DOHH2 (cell line): ENCODE measurements around the gene AHNAK.

Experiments used
- H3F3A ChIP-seq: fragments of 200-600 bp; sonication (generic), shearing (Covaris generic); 2 replicates; pipeline ENCODE4 v1.6.0; 2016; ENCODE audit warnings: antibody characterized with exemption, mild to moderate bottlenecking; ENCODE audit not compliant: control insufficient read depth, insufficient read depth
- H3K27ac ChIP-seq: fragments of 200-600 bp; sonication (generic); 2 replicates; pipeline ENCODE4 v1.5.1; 2014; ENCODE audit warnings: low read depth, mild to moderate bottlenecking, low read length, moderate library complexity
- H3K27me3 ChIP-seq: fragments of 200-600 bp; sonication (generic); 2 replicates; pipeline ENCODE4 v1.6.1; 2014; ENCODE audit warnings: mild to moderate bottlenecking, low read length, mixed read lengths; ENCODE audit not compliant: control insufficient read depth
- H3K36me3 ChIP-seq: fragments of 200-600 bp; sonication (generic); 2 replicates; pipeline ENCODE4 v1.6.1; 2014; ENCODE audit warnings: mild to moderate bottlenecking, low read length, moderate library complexity, mixed read lengths; ENCODE audit not compliant: control insufficient read depth
- H3K4me1 ChIP-seq: fragments of 200-600 bp; sonication (generic); 2 replicates; pipeline ENCODE4 v1.6.1; 2014; ENCODE audit warnings: mild to moderate bottlenecking, low read length, mixed read lengths; ENCODE audit not compliant: control insufficient read depth
- H3K4me2 ChIP-seq: fragments of 200-600 bp; sonication (generic); 2 replicates; pipeline ENCODE4 v1.6.0; 2014; ENCODE audit warnings: mild to moderate bottlenecking, low read length, moderate library complexity
- H3K4me3 ChIP-seq: fragments of 200-600 bp; sonication (generic); 2 replicates; pipeline ENCODE4 v1.5.1; 2014; ENCODE audit warnings: mild to moderate bottlenecking, low read length, mixed read lengths
- H3K79me2 ChIP-seq: fragments of 200-600 bp; sonication (generic); 2 replicates; pipeline ENCODE4 v1.6.1; 2014; ENCODE audit warnings: mild to moderate bottlenecking, low read length, mixed read lengths; ENCODE audit not compliant: control insufficient read depth
- H3K9me2 ChIP-seq: fragments of 200-600 bp; sonication (generic); replicated peaks from 2 replicates; pipeline ENCODE4 v1.6.1; 2014; ENCODE audit warnings: mild to moderate bottlenecking, low read length, mixed read lengths; ENCODE audit not compliant: control insufficient read depth
- H3K9me3 ChIP-seq: fragments of 200-600 bp; sonication (generic); 2 replicates; pipeline ENCODE4 v1.6.1; 2014; ENCODE audit warnings: antibody characterized with exemption, low read length, mixed read lengths; ENCODE audit not compliant: control insufficient read depth, insufficient read depth
- H4K20me1 ChIP-seq: fragments of 200-600 bp; sonication (generic); 2 replicates; pipeline ENCODE4 v1.6.0; 2014; ENCODE audit warnings: low read depth, mild to moderate bottlenecking, antibody characterized with exemption, low read length, moderate library complexity; ENCODE audit not compliant: control insufficient read depth, insufficient read depth
- EZH2phosphoT487 ChIP-seq: fragments of 200-600 bp; sonication (generic); IDR thresholded peaks from 2 replicates; pipeline ENCODE4 v1.6.1; 2017; ENCODE audit warnings: borderline replicate concordance, mild to moderate bottlenecking, antibody characterized with exemption, low read length, moderate library complexity, mixed read lengths
- TF ChIP-seq, protein P1 (sequence below): fragments of 200-600 bp; sonication (generic); IDR thresholded peaks from one replicate; pipeline ENCODE4 v1.5.1; 2014; ENCODE audit warnings: antibody characterized with exemption, mild to moderate bottlenecking, low read depth, low read length; ENCODE audit not compliant: poor library complexity, severe bottlenecking

The AHNAK gene

DNA sequence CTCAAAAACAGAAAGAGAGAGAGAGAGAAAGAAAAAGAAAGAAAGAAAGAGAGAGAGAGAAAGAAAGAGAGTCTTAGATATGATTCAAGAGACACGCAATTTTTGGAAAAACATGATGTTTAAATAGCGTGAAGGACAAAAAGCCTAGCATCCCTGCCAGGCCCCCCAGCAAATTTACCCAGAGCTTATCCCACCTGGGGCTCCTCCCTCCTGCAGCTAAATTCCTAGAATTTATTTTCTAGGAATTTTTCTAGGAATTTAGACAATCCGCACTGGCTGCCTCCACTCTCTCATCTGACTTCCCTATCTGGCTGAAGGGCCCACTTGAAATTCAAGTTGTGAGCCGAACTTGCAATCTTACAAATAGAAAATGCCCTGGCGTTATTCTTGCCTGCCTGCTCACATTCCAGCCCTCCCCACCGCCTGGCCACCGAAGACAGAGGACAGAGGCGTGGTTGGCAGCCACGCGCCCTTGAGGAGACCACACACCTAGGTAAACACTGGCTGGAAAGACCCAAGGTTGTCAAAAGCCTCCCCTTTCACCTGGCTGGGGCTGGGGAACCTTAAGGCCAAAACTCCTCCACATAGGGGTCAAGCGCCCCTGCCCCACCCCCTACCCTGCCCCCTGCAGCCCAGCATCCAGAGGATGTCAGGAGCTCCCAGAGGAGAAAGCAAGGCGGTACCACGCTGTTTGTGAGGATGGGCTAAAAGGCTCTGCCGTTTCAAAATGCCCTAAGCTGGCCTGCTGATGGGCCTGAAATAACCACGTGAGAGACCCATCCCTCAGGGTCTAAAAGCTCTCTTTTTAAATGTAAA lies 42.2 kb downstream of the AHNAK start:
- no peaks in the 10 kb centered on the region for H4K20me1 ChIP-seq
- H3K79me2 ChIP-seq: no peaks in the 10 kb centered on the region
- H3K27me3 ChIP-seq: peaks cover 19% of the 10 kb centered on the region
- no peaks in the 10 kb centered on the region for H3K36me3 ChIP-seq
- no peaks in the 10 kb centered on the region for H3K9me2 ChIP-seq
- H3K4me3 ChIP-seq: no peak overlapping the region
- no peak for TF ChIP-seq EZH2phosphoT487
- TF ChIP-seq, protein P1, sequence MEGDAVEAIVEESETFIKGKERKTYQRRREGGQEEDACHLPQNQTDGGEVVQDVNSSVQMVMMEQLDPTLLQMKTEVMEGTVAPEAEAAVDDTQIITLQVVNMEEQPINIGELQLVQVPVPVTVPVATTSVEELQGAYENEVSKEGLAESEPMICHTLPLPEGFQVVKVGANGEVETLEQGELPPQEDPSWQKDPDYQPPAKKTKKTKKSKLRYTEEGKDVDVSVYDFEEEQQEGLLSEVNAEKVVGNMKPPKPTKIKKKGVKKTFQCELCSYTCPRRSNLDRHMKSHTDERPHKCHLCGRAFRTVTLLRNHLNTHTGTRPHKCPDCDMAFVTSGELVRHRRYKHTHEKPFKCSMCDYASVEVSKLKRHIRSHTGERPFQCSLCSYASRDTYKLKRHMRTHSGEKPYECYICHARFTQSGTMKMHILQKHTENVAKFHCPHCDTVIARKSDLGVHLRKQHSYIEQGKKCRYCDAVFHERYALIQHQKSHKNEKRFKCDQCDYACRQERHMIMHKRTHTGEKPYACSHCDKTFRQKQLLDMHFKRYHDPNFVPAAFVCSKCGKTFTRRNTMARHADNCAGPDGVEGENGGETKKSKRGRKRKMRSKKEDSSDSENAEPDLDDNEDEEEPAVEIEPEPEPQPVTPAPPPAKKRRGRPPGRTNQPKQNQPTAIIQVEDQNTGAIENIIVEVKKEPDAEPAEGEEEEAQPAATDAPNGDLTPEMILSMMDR: no peak
- no peaks in the 10 kb centered on the region for H3F3A ChIP-seq
- no peaks in the 10 kb centered on the region for H3K4me1 ChIP-seq
- H3K9me3 ChIP-seq: no peaks in the 10 kb centered on the region
- H3K27ac ChIP-seq: no peak overlapping the region
- H3K4me2 ChIP-seq: no peak overlapping the region

DNA sequence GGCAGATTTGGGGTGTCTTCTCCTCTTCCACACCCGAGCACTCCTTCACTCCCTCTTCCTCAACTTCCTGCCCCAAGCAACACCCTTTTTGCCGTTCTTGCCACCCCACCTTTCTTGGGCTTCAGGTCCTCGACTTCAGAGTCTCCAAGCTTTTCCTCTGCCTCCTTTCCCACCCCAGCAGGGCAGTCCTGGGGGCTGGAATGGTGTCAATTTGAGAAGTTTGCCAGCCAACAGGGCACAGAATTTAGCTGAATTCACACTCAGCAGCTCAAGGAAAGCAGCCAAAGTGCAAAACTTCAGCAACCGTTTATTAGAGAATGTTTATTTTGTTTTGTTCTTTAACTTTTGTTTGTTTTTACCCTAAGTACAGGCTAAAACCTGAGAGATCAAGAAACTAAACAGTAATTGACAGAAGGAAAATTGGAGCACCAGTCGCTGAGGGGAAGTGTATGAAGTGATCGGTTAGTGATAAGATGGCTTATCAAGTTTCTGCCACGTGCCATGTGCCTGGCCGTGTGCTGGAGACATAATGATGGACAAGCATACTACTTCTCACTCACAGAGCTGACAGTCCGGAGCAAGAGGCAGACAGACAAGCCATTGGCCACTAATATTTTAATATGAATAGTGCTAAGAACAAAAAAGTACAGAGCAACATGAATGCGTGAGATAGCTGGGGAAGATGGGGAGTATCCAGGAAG lies 44.4 kb downstream of the AHNAK start:
- no peaks in the 10 kb centered on the region for H3K9me2 ChIP-seq
- H3K27me3 ChIP-seq: peaks cover 13% of the 10 kb centered on the region
- H3K4me1 ChIP-seq: no peaks in the 10 kb centered on the region
- TF ChIP-seq EZH2phosphoT487: no peak
- TF ChIP-seq, protein P1: no peak
- no peaks in the 10 kb centered on the region for H3K79me2 ChIP-seq
- no peak overlapping the region for H3K27ac ChIP-seq
- H4K20me1 ChIP-seq: no peaks in the 10 kb centered on the region
- no peaks in the 10 kb centered on the region for H3F3A ChIP-seq
- no peaks in the 10 kb centered on the region for H3K36me3 ChIP-seq
- H3K4me3 ChIP-seq: no peak overlapping the region
- H3K9me3 ChIP-seq: no peaks in the 10 kb centered on the region
- H3K4me2 ChIP-seq: no peak overlapping the region

DNA sequence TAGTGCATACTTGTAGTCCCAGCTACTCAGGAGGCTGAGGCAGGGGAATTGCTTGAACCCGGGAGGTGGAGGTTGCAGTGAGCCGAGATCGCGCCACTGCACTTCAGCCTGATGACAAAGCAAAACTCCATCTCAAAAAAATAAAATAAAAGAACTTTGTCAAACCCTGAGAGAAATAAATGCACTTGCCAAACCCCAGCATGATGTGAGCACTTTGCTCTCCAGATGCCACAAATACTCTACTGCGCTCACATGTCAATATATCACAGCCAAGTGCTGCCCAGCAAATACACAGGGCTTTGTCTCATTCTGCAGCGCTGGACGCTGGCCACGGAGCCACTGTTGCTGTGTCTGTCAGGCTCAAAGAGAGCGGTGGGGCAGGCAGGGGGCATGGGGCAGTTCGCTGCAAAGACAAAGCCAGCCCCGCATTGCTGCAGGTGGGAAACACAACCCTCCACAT lies 45.1 kb downstream of the AHNAK start:
- Histone ChIP-seq H3K27ac (no peak overlapping the region), H3K4me2 (no peak overlapping the region), H3K27me3 (peaks cover 13% of the 10 kb centered on the region; the same call in 1 of the 2 replicates)

More for the DNA sequence above, 45.1 kb downstream of the AHNAK start:
- no peaks in the 10 kb centered on the region for H4K20me1 ChIP-seq
- no peak overlapping the region for H3K4me3 ChIP-seq
- H3K79me2 ChIP-seq: no peaks in the 10 kb centered on the region
- no peaks in the 10 kb centered on the region for H3K9me3 ChIP-seq
- H3K36me3 ChIP-seq: no peaks in the 10 kb centered on the region
- no peak for TF ChIP-seq EZH2phosphoT487
- TF ChIP-seq, protein P1: no peak
- H3K4me1 ChIP-seq: no peaks in the 10 kb centered on the region
- no peaks in the 10 kb centered on the region for H3F3A ChIP-seq
- H3K9me2 ChIP-seq: no peaks in the 10 kb centered on the region
